GM12874 (cell line): ENCODE data around the gene E2F6.
A peak's percentile ranks its signal among the peaks of the same experiment; 100 is the strongest.

Experiments
- CTCF ChIP-seq: IDR thresholded peaks from 2 replicates; pipeline ENCODE4 v1.5.1; 2011; ENCODE audit warnings: low read depth, mild to moderate bottlenecking, control low read depth, low read length, moderate library complexity; ENCODE audit not compliant: insufficient read depth

Gene E2F6

DNA sequence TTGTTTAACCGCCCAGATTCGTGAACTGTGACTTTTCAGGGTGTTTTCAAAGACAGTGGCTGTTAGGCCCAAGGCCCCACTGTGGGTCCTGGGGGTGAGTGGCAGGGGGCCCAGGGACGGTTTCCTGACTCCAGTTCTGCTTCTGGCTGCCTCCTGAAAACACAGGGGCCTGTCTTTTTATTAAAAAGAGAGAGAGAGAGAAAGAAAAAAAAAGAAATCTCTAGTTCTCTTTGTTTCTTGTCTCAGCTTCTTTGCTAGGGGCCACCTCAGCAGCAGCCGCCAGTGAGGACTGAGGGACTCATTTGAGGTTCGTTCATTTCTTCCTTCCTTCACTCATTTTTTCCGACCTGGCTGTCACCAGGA lies 15.4 kb upstream of the E2F6 start:
- no peak for TF ChIP-seq CTCF

GRCh38 chr2:11480859-11481258 lies 14.9 kb upstream of the E2F6 start:
- TF ChIP-seq CTCF: no peak

- no peak for TF ChIP-seq CTCF
Measured at GRCh38 chr2:11480406-11480805, 14.4 kb upstream of the E2F6 start.

DNA sequence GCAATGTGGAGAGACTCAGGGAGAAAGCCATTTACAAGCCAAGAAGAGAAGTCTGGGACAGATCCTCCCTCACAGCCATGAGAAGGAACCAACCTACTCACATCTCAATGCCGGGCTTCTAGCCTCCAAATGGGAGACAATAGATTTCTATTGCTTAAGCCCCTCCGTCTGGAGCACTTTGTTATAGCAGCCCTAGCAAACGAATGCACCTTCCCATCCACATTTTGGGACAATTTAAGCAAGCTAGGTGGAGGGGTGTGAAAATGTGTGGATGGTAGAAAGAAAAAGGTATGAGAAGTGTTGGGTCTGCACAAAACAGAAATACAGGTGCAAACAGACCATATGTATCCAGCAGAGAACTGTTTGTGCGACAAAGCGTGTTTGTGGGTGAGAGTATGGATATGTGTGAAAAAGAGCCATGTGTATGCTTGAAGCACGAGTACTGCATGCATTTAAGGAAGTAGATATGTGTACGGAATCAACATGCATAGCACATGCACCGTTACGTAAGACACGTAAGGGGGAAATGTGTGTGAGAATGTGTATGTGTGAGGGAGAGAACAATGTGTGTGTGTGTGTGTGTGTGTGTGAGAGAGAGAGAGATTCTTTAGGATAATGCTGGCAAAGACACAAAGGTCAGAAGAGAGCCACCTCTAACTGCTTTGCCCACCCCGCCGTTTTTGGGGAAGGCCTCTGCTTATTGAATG lies 13.1 kb upstream of the E2F6 start:
- no peak for TF ChIP-seq CTCF

- TF ChIP-seq CTCF: peak; percentile 70
Measured at GRCh38 chr2:11477994-11478393, 12.0 kb upstream of the E2F6 start.

GRCh38 chr2:11473659-11474433 lies 7.9 kb upstream of the E2F6 start:
- TF ChIP-seq CTCF: no peak

GRCh38 chr2:11467749-11468148 lies 1.8 kb upstream of the E2F6 start:
- TF ChIP-seq CTCF: no peak
